HL-60/S4 treated with phorbol 12-myristate 13-acetate at 8.2 ng/mL for 4 days and 3 days (cell line): Measurements from ENCODE around the gene DEFB110.

ENCODE experiments used
- in situ Hi-C: fragments of 300-500 bp; cut with MboI; formaldehyde crosslinking; loops from 2 replicates; pipeline ENCODE4 v1.15.0; 2022; ENCODE audit warnings: low sequenced_read_pairs

The DEFB110 gene

GRCh38 chr6:50021894-50022293, at the start of gene DEFB110:
TSS of gene DEFB110 (minus strand) at chr6:50021994. CDS start at chr6:50021935, 59 bp downstream.
- in situ Hi-C loops, result no loop called here

- in situ Hi-C loops, result no loop called here
Measured at GRCh38 chr6:50070101-50070500, 48.3 kb upstream of the DEFB110 start.

- in situ Hi-C loops, result no loop called here
Measured at GRCh38 chr6:50062051-50062450, 40.3 kb upstream of the DEFB110 start.

GRCh38 chr6:50056242-50056641, 34.4 kb upstream of the DEFB110 start:
- in situ Hi-C loops, result no loop called here

- in situ Hi-C loops, result no loop called here
Measured at GRCh38 chr6:50049829-50050228, 28.0 kb upstream of the DEFB110 start, which contains the start of gene DEFB112. TSS of gene DEFB112 (minus strand) at chr6:50049929. CDS start at chr6:50049869, 60 bp downstream.

GRCh38 chr6:50047026-50047425, 25.2 kb upstream of the DEFB110 start:
- in situ Hi-C loops, result no loop called here

GRCh38 chr6:50030777-50031562, 9.2 kb upstream of the DEFB110 start:
- in situ Hi-C loops, result no loop called here

- in situ Hi-C loops, result no loop called here
Measured at GRCh38 chr6:50030350-50030749, 8.6 kb upstream of the DEFB110 start.

GRCh38 chr6:50025258-50025657, 3.5 kb upstream of the DEFB110 start:
- in situ Hi-C loops, result no loop called here

- in situ Hi-C loops, result no loop called here
Measured at GRCh38 chr6:50007819-50008218, 14.0 kb downstream of the DEFB110 start.

- in situ Hi-C loops, result no loop called here
Measured at GRCh38 chr6:50003139-50003538, 18.7 kb downstream of the DEFB110 start.

- in situ Hi-C loops, result no loop called here
Measured at GRCh38 chr6:49995278-49995677, 26.5 kb downstream of the DEFB110 start.

GRCh38 chr6:49988900-49989299, 32.9 kb downstream of the DEFB110 start:
- in situ Hi-C loops, result no loop called here

GRCh38 chr6:49987749-49988148, 34.0 kb downstream of the DEFB110 start:
- in situ Hi-C loops, result no loop called here

- in situ Hi-C loops, result no loop called here
Measured at GRCh38 chr6:49986551-49986950, 35.2 kb downstream of the DEFB110 start.

GRCh38 chr6:49982046-49982445, 39.7 kb downstream of the DEFB110 start:
- in situ Hi-C loops, result no loop called here

- in situ Hi-C loops, result no loop called here
Measured at GRCh38 chr6:49980898-49981297, 40.9 kb downstream of the DEFB110 start.

- in situ Hi-C loops, result no loop called here
Measured at GRCh38 chr6:49979584-49979983, 42.2 kb downstream of the DEFB110 start.

- in situ Hi-C loops, result no loop called here
Measured at GRCh38 chr6:49978332-49979226, 43.2 kb downstream of the DEFB110 start.

GRCh38 chr6:49969605-49970004, 52.2 kb downstream of the DEFB110 start, which contains the start of gene DEFB113:
TSS of gene DEFB113 (minus strand) at chr6:49969625. CDS start at chr6:49969625, 0 bp downstream.
- in situ Hi-C loops, result no loop called here
